ENCODE results near the gene EPS8L2.

DNA sequence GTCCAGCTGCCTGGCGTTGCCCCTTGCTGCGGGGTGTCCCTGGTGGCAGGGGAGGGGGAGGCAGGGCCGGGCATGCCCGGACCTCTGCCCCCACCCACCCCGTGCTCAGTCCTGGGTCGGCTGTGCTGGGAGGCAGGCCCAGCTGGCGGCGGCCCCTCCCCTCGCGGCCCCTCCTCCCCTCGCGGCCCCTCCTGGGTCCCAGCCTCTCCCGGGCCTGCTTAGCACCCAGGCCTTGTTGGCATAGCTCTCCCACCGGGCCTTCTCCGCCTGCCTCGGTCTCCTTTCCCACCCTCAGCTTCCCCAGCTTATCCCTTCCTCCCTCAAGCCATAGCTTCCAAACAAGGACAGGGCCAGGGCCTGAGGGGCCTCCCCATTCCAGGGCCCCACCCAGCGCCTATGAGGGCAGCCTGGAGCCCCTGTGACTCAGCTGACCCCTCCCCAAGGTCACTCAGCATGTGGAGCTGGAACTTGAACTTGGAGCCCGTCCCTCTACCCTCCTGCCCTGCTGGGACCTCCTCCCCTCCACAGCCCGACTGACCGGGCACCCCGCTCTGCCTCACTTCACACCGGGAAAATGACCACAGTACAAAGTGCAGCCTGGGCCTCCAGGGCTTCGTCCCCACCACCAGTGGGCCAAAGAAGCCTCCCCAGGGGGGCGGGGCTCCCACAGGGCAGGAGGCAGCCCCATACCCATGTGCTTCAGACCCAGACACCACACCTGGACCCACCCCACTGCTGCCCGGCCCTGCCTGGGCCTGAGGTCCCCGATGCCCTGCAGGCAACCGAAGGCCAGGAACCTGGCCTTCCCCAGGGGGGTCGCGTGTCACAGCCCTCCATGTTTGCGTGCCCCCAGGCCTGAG lies 1.2 kb downstream of the EPS8L2 start:
- TF ChIP-seq, protein P1, sequence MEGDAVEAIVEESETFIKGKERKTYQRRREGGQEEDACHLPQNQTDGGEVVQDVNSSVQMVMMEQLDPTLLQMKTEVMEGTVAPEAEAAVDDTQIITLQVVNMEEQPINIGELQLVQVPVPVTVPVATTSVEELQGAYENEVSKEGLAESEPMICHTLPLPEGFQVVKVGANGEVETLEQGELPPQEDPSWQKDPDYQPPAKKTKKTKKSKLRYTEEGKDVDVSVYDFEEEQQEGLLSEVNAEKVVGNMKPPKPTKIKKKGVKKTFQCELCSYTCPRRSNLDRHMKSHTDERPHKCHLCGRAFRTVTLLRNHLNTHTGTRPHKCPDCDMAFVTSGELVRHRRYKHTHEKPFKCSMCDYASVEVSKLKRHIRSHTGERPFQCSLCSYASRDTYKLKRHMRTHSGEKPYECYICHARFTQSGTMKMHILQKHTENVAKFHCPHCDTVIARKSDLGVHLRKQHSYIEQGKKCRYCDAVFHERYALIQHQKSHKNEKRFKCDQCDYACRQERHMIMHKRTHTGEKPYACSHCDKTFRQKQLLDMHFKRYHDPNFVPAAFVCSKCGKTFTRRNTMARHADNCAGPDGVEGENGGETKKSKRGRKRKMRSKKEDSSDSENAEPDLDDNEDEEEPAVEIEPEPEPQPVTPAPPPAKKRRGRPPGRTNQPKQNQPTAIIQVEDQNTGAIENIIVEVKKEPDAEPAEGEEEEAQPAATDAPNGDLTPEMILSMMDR (conservative IDR thresholded peaks at IDR 0.05; ENCODE audit: low read length): no peak
- TF ChIP-seq EZH2phosphoT487 (IDR thresholded peaks at IDR 0.05; ENCODE audit: borderline replicate concordance): no peak
